Measurements from ENCODE around the gene BAX. TPM values are rescaled to one million over a fixed set of nuclear protein-coding genes. Genes with fewer than 3 reads are reported as not detected.
A peak's percentile ranks its signal among the peaks of the same experiment; 100 is the strongest.
"Not testable (repeated sequence)": the region's sequence is repeated elsewhere in the genome, so short reads cannot be mapped to it uniquely, and the experiment has no call there.

The BAX gene
- 10 to 100 TPM; 31.4 to 61.2 (median 38.4) TPM for total RNA-seq

GRCh38 chr19:48954595-48955307, at the start of gene BAX:
BAX (plus strand) TSS chr19:48954875; CDS start chr19:48954929, 54 bp downstream.
- Histone ChIP-seq H3K36me3 (peaks cover 0 to 14% (median 0%) of the 10 kb centered on the region in 3 donors), H3K4me1 (peaks cover 0 to 21% (median 12%) of the 10 kb centered on the region in 4 donors), H3K4me3 (peak within 1 kb of the TSS; percentile 60 to 97 (median 92)), H3K9me3 (no peaks in the 10 kb centered on the region), H3K27me3 (no peaks in the 10 kb centered on the region), H3K27ac (peak within 1 kb of the TSS; percentile 60 to 95 (median 88))
- WGBS, 2 donors: 1% methylated on average over 39 to 62 of the region's 71 CpGs
- peak; percentile 92 to 93 for DNase-seq (ENCODE audit: low spot score in 2 of 2)
- TF ChIP-seq EP300 (IDR thresholded peaks at IDR 0.05) (peak in 1 of 2 donors; percentile 83), POLR2A (IDR thresholded peaks at IDR 0.05) (peak; percentile 40 to 67)
- TF ChIP-seq, protein P1, sequence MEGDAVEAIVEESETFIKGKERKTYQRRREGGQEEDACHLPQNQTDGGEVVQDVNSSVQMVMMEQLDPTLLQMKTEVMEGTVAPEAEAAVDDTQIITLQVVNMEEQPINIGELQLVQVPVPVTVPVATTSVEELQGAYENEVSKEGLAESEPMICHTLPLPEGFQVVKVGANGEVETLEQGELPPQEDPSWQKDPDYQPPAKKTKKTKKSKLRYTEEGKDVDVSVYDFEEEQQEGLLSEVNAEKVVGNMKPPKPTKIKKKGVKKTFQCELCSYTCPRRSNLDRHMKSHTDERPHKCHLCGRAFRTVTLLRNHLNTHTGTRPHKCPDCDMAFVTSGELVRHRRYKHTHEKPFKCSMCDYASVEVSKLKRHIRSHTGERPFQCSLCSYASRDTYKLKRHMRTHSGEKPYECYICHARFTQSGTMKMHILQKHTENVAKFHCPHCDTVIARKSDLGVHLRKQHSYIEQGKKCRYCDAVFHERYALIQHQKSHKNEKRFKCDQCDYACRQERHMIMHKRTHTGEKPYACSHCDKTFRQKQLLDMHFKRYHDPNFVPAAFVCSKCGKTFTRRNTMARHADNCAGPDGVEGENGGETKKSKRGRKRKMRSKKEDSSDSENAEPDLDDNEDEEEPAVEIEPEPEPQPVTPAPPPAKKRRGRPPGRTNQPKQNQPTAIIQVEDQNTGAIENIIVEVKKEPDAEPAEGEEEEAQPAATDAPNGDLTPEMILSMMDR (IDR thresholded peaks at IDR 0.05): peak in 2 of 5 experiments; percentile 35 to 54

- no peak for TF ChIP-seq EP300 (IDR thresholded peaks at IDR 0.05)
- TF ChIP-seq, protein P1 (IDR thresholded peaks at IDR 0.05): no peak
- TF ChIP-seq POLR2A (IDR thresholded peaks at IDR 0.05): no peak
- Histone ChIP-seq H3K27me3 (no peaks in the 10 kb centered on the region), H3K9me3 (no peaks in the 10 kb centered on the region), H3K36me3 (peaks cover 5 to 67% (median 6%) of the 10 kb centered on the region in 3 donors), H3K4me3 (no peak overlapping the region), H3K4me1 (peaks cover 0 to 33% (median 7%) of the 10 kb centered on the region in 4 donors), H3K27ac (no peak overlapping the region)
- DNase-seq (ENCODE audit: low spot score in 2 of 2): no peak
- WGBS, 2 donors: 93% methylated on average over 14 of the region's 14 CpGs
These were observed 49.0 kb upstream of the BAX start for GRCh38 chr19:48905664-48906063.

GRCh38 chr19:48906324-48906723, 48.4 kb upstream of the BAX start:
- H3K4me1 ChIP-seq: peaks cover 0 to 27% (median 5%) of the 10 kb centered on the region in 4 donors
- H3K36me3 ChIP-seq: peaks cover 5 to 73% (median 6%) of the 10 kb centered on the region in 3 donors
- H3K27me3 ChIP-seq: no peaks in the 10 kb centered on the region
- no peak for TF ChIP-seq POLR2A (IDR thresholded peaks at IDR 0.05)
- TF ChIP-seq, protein P1 (IDR thresholded peaks at IDR 0.05): no peak
- no peak for TF ChIP-seq EP300 (IDR thresholded peaks at IDR 0.05)
- WGBS, 2 donors: 96% methylated on average over 10 of the region's 10 CpGs
- DNase-seq (ENCODE audit: low spot score in 2 of 2): no peak
- H3K4me3 ChIP-seq: no peak overlapping the region
- no peak overlapping the region for H3K27ac ChIP-seq
- no peaks in the 10 kb centered on the region for H3K9me3 ChIP-seq

DNA sequence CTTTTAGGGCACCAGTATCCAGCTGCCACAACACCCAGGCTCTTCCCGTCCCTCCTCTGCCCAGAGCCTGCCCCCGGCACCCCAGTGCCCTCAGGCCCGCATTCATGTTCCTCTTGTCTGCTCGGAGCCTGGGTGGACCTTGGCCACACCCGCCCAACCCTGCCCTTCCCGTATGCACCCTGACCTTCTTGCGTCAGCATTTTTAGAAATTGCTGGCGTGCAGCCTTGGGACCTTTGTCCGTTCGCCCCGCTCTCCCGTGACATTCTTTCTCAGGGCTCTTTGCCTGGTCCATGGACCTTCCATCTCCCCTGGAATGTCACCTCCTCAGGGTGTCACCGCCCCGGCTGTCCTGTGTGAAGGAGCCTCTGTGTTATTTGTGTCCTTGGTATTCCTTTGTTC, 47.0 kb upstream of the BAX start:
- H3K4me3 ChIP-seq: no peak overlapping the region
- peaks cover 6 to 87% (median 15%) of the 10 kb centered on the region in 3 donors for H3K36me3 ChIP-seq
- H3K9me3 ChIP-seq: no peaks in the 10 kb centered on the region
- no peak for DNase-seq (ENCODE audit: low spot score in 2 of 2)
- peaks cover 0 to 13% (median 0%) of the 10 kb centered on the region in 4 donors for H3K4me1 ChIP-seq
- H3K27me3 ChIP-seq: no peaks in the 10 kb centered on the region
- WGBS, 2 donors: 51 to 54% methylated on average over 13 to 14 of the region's 14 CpGs
- TF ChIP-seq, protein P1 (IDR thresholded peaks at IDR 0.05): no peak
- TF ChIP-seq EP300 (IDR thresholded peaks at IDR 0.05) (no peak), POLR2A (IDR thresholded peaks at IDR 0.05) (no peak)
- H3K27ac ChIP-seq: peak overlapping the region in 3 of 4 donors; percentile 34 to 78 (median 71)

DNA sequence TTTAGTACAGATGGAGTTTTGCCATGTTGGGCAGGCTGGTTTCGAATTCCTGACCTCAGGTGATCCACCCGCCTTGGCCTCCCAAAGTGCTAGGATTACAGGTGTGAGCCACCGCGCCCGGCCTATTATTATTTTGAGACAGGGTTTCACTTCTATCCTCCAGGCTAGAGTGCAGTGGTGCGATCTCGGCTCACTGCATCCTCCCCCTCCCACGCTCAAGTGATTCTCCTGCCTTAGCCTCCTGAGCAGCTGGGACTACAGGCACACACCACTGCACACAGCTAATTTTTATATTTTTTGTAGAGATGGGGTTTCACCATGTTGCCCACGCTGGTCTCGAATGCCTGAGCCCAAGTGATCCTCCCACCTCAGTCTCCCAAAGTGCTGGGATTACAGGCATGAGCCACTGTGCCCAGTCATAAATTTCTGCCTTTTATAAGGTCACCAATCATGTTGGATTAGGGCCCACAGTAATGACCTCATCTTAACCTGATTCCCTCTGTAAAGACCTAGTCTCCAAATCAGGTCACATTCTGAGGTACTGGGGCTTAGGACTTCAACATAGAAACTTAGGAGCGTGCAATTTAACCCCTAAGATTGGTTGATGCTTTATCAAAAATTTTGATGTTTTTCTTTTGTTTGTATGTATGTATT, 45.1 kb upstream of the BAX start:
- Histone ChIP-seq H3K27ac (peak overlapping the region in 1 of 4 donors; percentile 78), H3K36me3 (peaks cover 10 to 98% (median 31%) of the 10 kb centered on the region in 3 donors)

More for the DNA sequence above, 45.1 kb upstream of the BAX start:
- not testable (repeated sequence) for H3K27me3 ChIP-seq; H3K9me3 ChIP-seq; H3K4me3 ChIP-seq; H3K4me1 ChIP-seq; DNase-seq (ENCODE audit: low spot score in 2 of 2)
- 93 to 97% methylated on average over 11 of the region's 11 CpGs for WGBS, 2 donors

Measured in tibial nerve (tissue), 4 donors.